HCT116 (cell line): Measurements from ENCODE around the gene GKAP1. TPM values are rescaled to one million over a fixed set of nuclear protein-coding genes. Genes with fewer than 3 reads are reported as not detected.

Experiments used
- ATAC-seq: fragments of 200-7000 bp; cut with Tn5 transposase; 2 replicates; pipeline ENCODE4 v1.9.1; 2020; ENCODE audit warnings: mild to moderate bottlenecking, moderate library complexity
- BruUV-seq: library from RNA; stranded (reverse); fragments of 400-500 nt; replicated peaks from 2 replicates; lab custom pipeline; 2021; lab: Mats Ljungman, UMichigan
- CTCF ChIA-PET: fragments of 300-600 bp; sonication (Branson Sonifier 250); formaldehyde crosslinking; loops from one replicate; lab custom pipeline; 2021; ENCODE audit warnings: antibody characterized with exemption; lab: Charles Lee
- POLR2A ChIA-PET: fragments of 300-600, 350-600 bp; sonication (Branson Sonifier 250); formaldehyde crosslinking; loops from one replicate; lab custom pipeline; 2021; ENCODE audit warnings: antibody characterized with exemption; lab: Charles Lee
- RAD21 ChIA-PET, 2 experiments: fragments of 300-600 bp; sonication (Branson Sonifier 250); formaldehyde crosslinking; loops; one replicate each; lab custom pipeline; 2023; ENCODE audit warnings: low total read pairs in 2 of 2; ENCODE audit not compliant: uncharacterized antibody in 2 of 2, unreplicated experiment in 2 of 2, low non-redundant PET in 1 of 2; lab: Charles Lee
- DNase-seq: peaks from one replicate; pipeline ENCODE4 v3.0.0-alpha.2; 2010; ENCODE audit warnings: low read depth, low spot score
- H2AFZ ChIP-seq: fragments of 200-600 bp; shearing (Covaris generic), sonication (generic); 2 replicates; pipeline ENCODE4 v1.6.1; 2017; ENCODE audit warnings: low read depth, mixed run types, mixed read lengths, antibody characterized with exemption, low read length; ENCODE audit not compliant: poor library complexity, severe bottlenecking
- H3K27ac ChIP-seq: 2 replicates; pipeline ENCODE4 v1.5.1; 2012; ENCODE audit warnings: low read depth, low read length
- H3K27me3 ChIP-seq: fragments of 200-600 bp; sonication (generic); 2 replicates; pipeline ENCODE4 v1.6.1; 2016; ENCODE audit warnings: mixed run types, low read length, mixed read lengths; ENCODE audit not compliant: insufficient read depth
- H3K36me3 ChIP-seq, 2 experiments: fragments of 200-500 bp in 1 of 2; fragments of 200-600 bp in 1 of 2; sonication (Bioruptor generic) in 1 of 2; sonication (generic) in 1 of 2; 2 replicates each; pipeline versions ENCODE4 v1.5.1 to v1.6.1; 2014 to 2016; ENCODE audit warnings: low read length in 2 of 2, inconsistent platforms in 1 of 2, mixed read lengths in 1 of 2, mixed run types in 1 of 2; ENCODE audit not compliant: insufficient read depth in 2 of 2, control insufficient read depth in 1 of 2
- H3K4me1 ChIP-seq, 2 experiments: fragments of 200-600 bp in 1 of 2; sonication (generic) in 1 of 2; 2 replicates each; pipeline versions ENCODE4 v1.5.1 to v1.6.1; 2012 to 2017; ENCODE audit warnings: low read length in 2 of 2, inconsistent platforms in 1 of 2, mild to moderate bottlenecking in 1 of 2, mixed read lengths in 1 of 2, mixed run types in 1 of 2, moderate library complexity in 1 of 2; ENCODE audit not compliant: insufficient read depth in 2 of 2, control insufficient read depth in 1 of 2
- H3K4me2 ChIP-seq: fragments of 200-600 bp; sonication (generic); 2 replicates; pipeline ENCODE4 v1.6.1; 2017; ENCODE audit warnings: mixed run types, low read length, mixed read lengths
- H3K4me3 ChIP-seq, 2 experiments: fragments of 200-600 bp in 1 of 2; sonication (generic) in 1 of 2; replicated peaks in 1 of 2; 2 replicates each; pipeline ENCODE4 v1.5.1; 2011 to 2016; ENCODE audit warnings: low read length in 2 of 2, control low read depth in 1 of 2, low read depth in 1 of 2, mild to moderate bottlenecking in 1 of 2, mixed read lengths in 1 of 2, mixed run types in 1 of 2
- H3K79me2 ChIP-seq: fragments of 200-600 bp; sonication (generic); 2 replicates; pipeline ENCODE4 v1.6.1; 2017; ENCODE audit warnings: mild to moderate bottlenecking, mixed run types, low read length, moderate library complexity, mixed read lengths; ENCODE audit not compliant: insufficient read depth
- H3K9ac ChIP-seq: fragments of 200-600 bp; sonication (generic); 2 replicates; pipeline ENCODE4 v1.6.1; 2016; ENCODE audit warnings: low read length, mixed read lengths
- H3K9me2 ChIP-seq: fragments of 200-600 bp; sonication (generic), shearing (Covaris generic); 2 replicates; pipeline ENCODE4 v1.6.1; 2017; ENCODE audit warnings: mixed run types, mild to moderate bottlenecking, moderate library complexity; ENCODE audit not compliant: insufficient read depth
- H3K9me3 ChIP-seq, 2 experiments: fragments of 200-500 bp in 1 of 2; fragments of 200-600 bp in 1 of 2; sonication (Bioruptor generic) in 1 of 2; sonication (generic) in 1 of 2; 2 replicates each; pipeline ENCODE4 v1.6.1; 2014 to 2017; ENCODE audit warnings: low read length in 2 of 2, mixed read lengths in 2 of 2, inconsistent platforms in 1 of 2, low read depth in 1 of 2, mild to moderate bottlenecking in 1 of 2, mixed run types in 1 of 2, moderate library complexity in 1 of 2; ENCODE audit not compliant: control insufficient read depth in 1 of 2, insufficient read depth in 1 of 2
- H4K20me1 ChIP-seq: fragments of 200-600 bp; sonication (generic), shearing (Covaris generic); 2 replicates; pipeline ENCODE4 v1.6.1; 2017; ENCODE audit warnings: mixed run types, mild to moderate bottlenecking, moderate library complexity; ENCODE audit not compliant: insufficient read depth
- EGR1 ChIP-seq: IDR thresholded peaks from 2 replicates; pipeline ENCODE4 v1.6.1; 2012; ENCODE audit warnings: low read depth
- ELF1 ChIP-seq: IDR thresholded peaks from 2 replicates; pipeline ENCODE4 v1.6.1; 2012; ENCODE audit warnings: low read depth, borderline replicate concordance
- EZH2 ChIP-seq: fragments of 200-600 bp; sonication (generic); IDR thresholded peaks from 2 replicates; pipeline ENCODE4 v1.6.1; 2017; ENCODE audit warnings: antibody characterized with exemption, mixed run types
- JUND ChIP-seq: IDR thresholded peaks from 2 replicates; pipeline ENCODE4 v1.6.1; 2012
- POLR2A ChIP-seq: IDR thresholded peaks from 2 replicates; pipeline ENCODE4 v1.7.0; 2011; ENCODE audit warnings: borderline replicate concordance; ENCODE audit not compliant: insufficient read depth, insufficient read length; ENCODE audit errors: extremely low read depth
- RAD21 ChIP-seq: IDR thresholded peaks from 2 replicates; pipeline ENCODE4 v1.6.1; 2012; ENCODE audit warnings: low read depth, mild to moderate bottlenecking
- SRF ChIP-seq: IDR thresholded peaks from 2 replicates; pipeline ENCODE4 v1.6.1; 2012; ENCODE audit warnings: low read depth
- YY1 ChIP-seq: IDR thresholded peaks from 2 replicates; pipeline ENCODE4 v1.6.1; 2011; ENCODE audit warnings: low read length, low read depth, moderate library complexity, mild to moderate bottlenecking; ENCODE audit not compliant: insufficient replicate concordance; ENCODE audit errors: extremely low read depth
- ZFX ChIP-seq: fragments of 450-650 bp; IDR thresholded peaks from 2 replicates; pipeline ENCODE4 v1.6.1; 2017
- ZNF274 ChIP-seq: fragments of 200-500 bp; sonication (Bioruptor generic); IDR thresholded peaks from 2 replicates; pipeline ENCODE4 v1.6.1; 2014; ENCODE audit warnings: mild to moderate bottlenecking, low read depth, low read length, inconsistent platforms
- intact Hi-C: fragments of 100-400 bp; cut with micrococcal nuclease; formaldehyde crosslinking; loops from 2 replicates; pipeline ENCODE4 v1.10.0; 2022
- total RNA-seq: library from RNA; stranded (reverse); gene quantifications from one replicate; pipeline ENCODE4 v1.2.1, GENCODE V29; 2021; ENCODE audit not compliant: unreplicated experiment
- TF ChIP-seq, protein P1 (sequence below): IDR thresholded peaks from 2 replicates; pipeline ENCODE4 v1.6.1; 2012
- TF ChIP-seq, protein P2 (sequence below): IDR thresholded peaks from 2 replicates; pipeline ENCODE4 v1.6.1; 2012; ENCODE audit warnings: low read depth
- TF ChIP-seq, protein P3 (sequence below), 3 experiments: fragments of 200-600 bp in 1 of 3; sonication (generic) in 1 of 3; IDR thresholded peaks in 2 of 3; conservative IDR thresholded peaks in 1 of 3; 2 replicates each; pipeline ENCODE4 v1.5.1; 2012 to 2017; ENCODE audit warnings: low read depth in 2 of 3, low read length in 2 of 3, antibody characterized with exemption in 1 of 3, borderline replicate concordance in 1 of 3, control low read depth in 1 of 3, mild to moderate bottlenecking in 1 of 3, mixed read lengths in 1 of 3, mixed run types in 1 of 3, moderate library complexity in 1 of 3; ENCODE audit not compliant: insufficient read depth in 1 of 3
- TF ChIP-seq, protein P4 (sequence below): IDR thresholded peaks from 2 replicates; pipeline ENCODE4 v1.6.1; 2011; ENCODE audit warnings: mild to moderate bottlenecking, low read length, moderate library complexity; ENCODE audit not compliant: insufficient replicate concordance; ENCODE audit errors: extremely low read depth

The GKAP1 gene
- total RNA-seq, 1 experiment from 2014 or later = 6.8 TPM

DNA sequence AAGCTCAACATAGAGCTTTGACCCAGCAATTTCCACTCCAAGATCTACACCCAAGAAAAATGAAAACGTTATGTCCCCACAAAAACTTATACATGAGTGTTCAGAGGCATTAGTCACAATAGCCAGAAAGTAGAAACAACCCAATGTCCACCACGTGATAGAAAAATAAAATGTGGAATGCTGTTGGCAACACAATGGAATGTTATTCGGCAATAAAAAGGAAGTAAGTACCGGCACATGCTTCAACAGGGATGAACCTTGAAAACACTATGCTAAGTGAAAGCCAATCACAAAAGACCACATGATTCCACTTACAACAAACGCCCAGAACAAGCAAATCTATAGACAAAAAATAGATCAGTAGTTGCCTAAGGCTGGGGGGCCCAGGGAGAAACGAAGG lies 115.8 kb downstream of the GKAP1 start:
- DNase-seq = no peak
- H2AFZ ChIP-seq = no peak overlapping the region
- no peak overlapping the region for H3K4me2 ChIP-seq
- ChIA-PET RAD21 (no interaction called here), POLR2A (no interaction called here), CTCF (no interaction called here)
- TF ChIP-seq, protein P1, sequence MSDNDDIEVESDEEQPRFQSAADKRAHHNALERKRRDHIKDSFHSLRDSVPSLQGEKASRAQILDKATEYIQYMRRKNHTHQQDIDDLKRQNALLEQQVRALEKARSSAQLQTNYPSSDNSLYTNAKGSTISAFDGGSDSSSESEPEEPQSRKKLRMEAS = no peak
- no peak for TF ChIP-seq ZFX
- TF ChIP-seq JUND = no peak
- no peak for TF ChIP-seq POLR2A
- TF ChIP-seq, protein P2, sequence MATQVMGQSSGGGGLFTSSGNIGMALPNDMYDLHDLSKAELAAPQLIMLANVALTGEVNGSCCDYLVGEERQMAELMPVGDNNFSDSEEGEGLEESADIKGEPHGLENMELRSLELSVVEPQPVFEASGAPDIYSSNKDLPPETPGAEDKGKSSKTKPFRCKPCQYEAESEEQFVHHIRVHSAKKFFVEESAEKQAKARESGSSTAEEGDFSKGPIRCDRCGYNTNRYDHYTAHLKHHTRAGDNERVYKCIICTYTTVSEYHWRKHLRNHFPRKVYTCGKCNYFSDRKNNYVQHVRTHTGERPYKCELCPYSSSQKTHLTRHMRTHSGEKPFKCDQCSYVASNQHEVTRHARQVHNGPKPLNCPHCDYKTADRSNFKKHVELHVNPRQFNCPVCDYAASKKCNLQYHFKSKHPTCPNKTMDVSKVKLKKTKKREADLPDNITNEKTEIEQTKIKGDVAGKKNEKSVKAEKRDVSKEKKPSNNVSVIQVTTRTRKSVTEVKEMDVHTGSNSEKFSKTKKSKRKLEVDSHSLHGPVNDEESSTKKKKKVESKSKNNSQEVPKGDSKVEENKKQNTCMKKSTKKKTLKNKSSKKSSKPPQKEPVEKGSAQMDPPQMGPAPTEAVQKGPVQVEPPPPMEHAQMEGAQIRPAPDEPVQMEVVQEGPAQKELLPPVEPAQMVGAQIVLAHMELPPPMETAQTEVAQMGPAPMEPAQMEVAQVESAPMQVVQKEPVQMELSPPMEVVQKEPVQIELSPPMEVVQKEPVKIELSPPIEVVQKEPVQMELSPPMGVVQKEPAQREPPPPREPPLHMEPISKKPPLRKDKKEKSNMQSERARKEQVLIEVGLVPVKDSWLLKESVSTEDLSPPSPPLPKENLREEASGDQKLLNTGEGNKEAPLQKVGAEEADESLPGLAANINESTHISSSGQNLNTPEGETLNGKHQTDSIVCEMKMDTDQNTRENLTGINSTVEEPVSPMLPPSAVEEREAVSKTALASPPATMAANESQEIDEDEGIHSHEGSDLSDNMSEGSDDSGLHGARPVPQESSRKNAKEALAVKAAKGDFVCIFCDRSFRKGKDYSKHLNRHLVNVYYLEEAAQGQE = no peak
- TF ChIP-seq EGR1 = no peak
- TF ChIP-seq RAD21 = no peak
- TF ChIP-seq, protein P3, sequence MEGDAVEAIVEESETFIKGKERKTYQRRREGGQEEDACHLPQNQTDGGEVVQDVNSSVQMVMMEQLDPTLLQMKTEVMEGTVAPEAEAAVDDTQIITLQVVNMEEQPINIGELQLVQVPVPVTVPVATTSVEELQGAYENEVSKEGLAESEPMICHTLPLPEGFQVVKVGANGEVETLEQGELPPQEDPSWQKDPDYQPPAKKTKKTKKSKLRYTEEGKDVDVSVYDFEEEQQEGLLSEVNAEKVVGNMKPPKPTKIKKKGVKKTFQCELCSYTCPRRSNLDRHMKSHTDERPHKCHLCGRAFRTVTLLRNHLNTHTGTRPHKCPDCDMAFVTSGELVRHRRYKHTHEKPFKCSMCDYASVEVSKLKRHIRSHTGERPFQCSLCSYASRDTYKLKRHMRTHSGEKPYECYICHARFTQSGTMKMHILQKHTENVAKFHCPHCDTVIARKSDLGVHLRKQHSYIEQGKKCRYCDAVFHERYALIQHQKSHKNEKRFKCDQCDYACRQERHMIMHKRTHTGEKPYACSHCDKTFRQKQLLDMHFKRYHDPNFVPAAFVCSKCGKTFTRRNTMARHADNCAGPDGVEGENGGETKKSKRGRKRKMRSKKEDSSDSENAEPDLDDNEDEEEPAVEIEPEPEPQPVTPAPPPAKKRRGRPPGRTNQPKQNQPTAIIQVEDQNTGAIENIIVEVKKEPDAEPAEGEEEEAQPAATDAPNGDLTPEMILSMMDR (IDR thresholded peaks at IDR 0.05 in 2 of 3, conservative IDR thresholded peaks at IDR 0.05 in 1 of 3; ENCODE audit: borderline replicate concordance in 1 of 3, insufficient read depth in 1 of 3, low read depth in 2 of 3, low read length in 2 of 3) = no peak
- no peak for TF ChIP-seq SRF
- no peak for TF ChIP-seq YY1
- no peak for TF ChIP-seq ZNF274
- TF ChIP-seq EZH2 = no peak
- TF ChIP-seq ELF1 = no peak
- TF ChIP-seq, protein P4, sequence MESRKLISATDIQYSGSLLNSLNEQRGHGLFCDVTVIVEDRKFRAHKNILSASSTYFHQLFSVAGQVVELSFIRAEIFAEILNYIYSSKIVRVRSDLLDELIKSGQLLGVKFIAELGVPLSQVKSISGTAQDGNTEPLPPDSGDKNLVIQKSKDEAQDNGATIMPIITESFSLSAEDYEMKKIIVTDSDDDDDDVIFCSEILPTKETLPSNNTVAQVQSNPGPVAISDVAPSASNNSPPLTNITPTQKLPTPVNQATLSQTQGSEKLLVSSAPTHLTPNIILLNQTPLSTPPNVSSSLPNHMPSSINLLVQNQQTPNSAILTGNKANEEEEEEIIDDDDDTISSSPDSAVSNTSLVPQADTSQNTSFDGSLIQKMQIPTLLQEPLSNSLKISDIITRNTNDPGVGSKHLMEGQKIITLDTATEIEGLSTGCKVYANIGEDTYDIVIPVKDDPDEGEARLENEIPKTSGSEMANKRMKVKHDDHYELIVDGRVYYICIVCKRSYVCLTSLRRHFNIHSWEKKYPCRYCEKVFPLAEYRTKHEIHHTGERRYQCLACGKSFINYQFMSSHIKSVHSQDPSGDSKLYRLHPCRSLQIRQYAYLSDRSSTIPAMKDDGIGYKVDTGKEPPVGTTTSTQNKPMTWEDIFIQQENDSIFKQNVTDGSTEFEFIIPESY = no peak
- peaks cover 6 to 14% of the 10 kb centered on the region in 2 experiments; a peak in 3 of 4 replicates for H3K4me1 ChIP-seq
- intact Hi-C loops = no loop called here
- no peak overlapping the region for H3K27ac ChIP-seq
- H3K9ac ChIP-seq = no peak overlapping the region
- H4K20me1 ChIP-seq = peaks cover 39% of the 10 kb centered on the region; the same call in 1 of the 2 replicates
- no peaks in the 10 kb centered on the region for H3K27me3 ChIP-seq
- no peaks in the 10 kb centered on the region for H3K9me3 ChIP-seq
- H3K9me2 ChIP-seq = no peaks in the 10 kb centered on the region
- peaks cover 0 to 7% of the 10 kb centered on the region in 2 experiments; a peak in 2 of 4 replicates for H3K36me3 ChIP-seq
- ATAC-seq = no peak
- peaks cover 100% of the 10 kb centered on the region for H3K79me2 ChIP-seq
- BruUV-seq = no TSS peak
- no peak overlapping the region for H3K4me3 ChIP-seq
